ACHN (cell line): ENCODE measurements around the gene RACK1.

Experiments used
- DNase-seq: peaks from one replicate; pipeline ENCODE4 v3.0.0-alpha.2; 2015
- in situ Hi-C: cut with HindIII; loops from 2 replicates; pipeline ENCODE4 v1.10.0; 2017; ENCODE audit warnings: low sequenced_read_pairs, low pct_ligation_motif_present, low pct_unique_long_range_greater_than_20kb

The RACK1 gene

GRCh38 chr5:181189363-181189961 is 54.2 kb downstream of the RACK1 start:
- in situ Hi-C loops = no loop called here
- DNase-seq = peak; percentile 37

GRCh38 chr5:181188700-181189362 is 54.9 kb downstream of the RACK1 start:
- in situ Hi-C loops = no loop called here
- peak; percentile 76 for DNase-seq

GRCh38 chr5:181187500-181188213 is 56.0 kb downstream of the RACK1 start:
- in situ Hi-C loops = no loop called here
- DNase-seq = peak; percentile 80

GRCh38 chr5:181186986-181187499 is 56.7 kb downstream of the RACK1 start:
- DNase-seq = peak; percentile 49
- in situ Hi-C loops = no loop called here
